Myocyte (in vitro differentiated cells): ENCODE results near the gene WTAP. TPM values are rescaled to one million over a fixed set of nuclear protein-coding genes. Genes with fewer than 3 reads are reported as not detected.

ENCODE experiments used
- DNase-seq: peaks from one replicate; pipeline ENCODE4 v3.0.0-alpha.2; 2012; ENCODE audit warnings: low read depth
- total RNA-seq: library from RNA; depleted of rRNA; stranded (reverse); fragments of >200 nt; gene quantifications from 2 replicates; pipeline ENCODE4 v1.2.3, GENCODE V29; 2014

The WTAP gene
- total RNA-seq, 1 donor from 2014 or later, result 64.8 TPM

- no peak for DNase-seq
Observed at GRCh38 chr6:159800141-159800865, 73.0 kb downstream of the WTAP start, which contains the start of gene PNLDC1. Gene PNLDC1 (plus strand): TSS chr6:159800276. CDS start chr6:159800308, 32 bp downstream.

- no peak for DNase-seq
Observed at GRCh38 chr6:159801935-159802334, 74.6 kb downstream of the WTAP start.

- no peak for DNase-seq
Observed at GRCh38 chr6:159804504-159804903, 77.2 kb downstream of the WTAP start.

DNA sequence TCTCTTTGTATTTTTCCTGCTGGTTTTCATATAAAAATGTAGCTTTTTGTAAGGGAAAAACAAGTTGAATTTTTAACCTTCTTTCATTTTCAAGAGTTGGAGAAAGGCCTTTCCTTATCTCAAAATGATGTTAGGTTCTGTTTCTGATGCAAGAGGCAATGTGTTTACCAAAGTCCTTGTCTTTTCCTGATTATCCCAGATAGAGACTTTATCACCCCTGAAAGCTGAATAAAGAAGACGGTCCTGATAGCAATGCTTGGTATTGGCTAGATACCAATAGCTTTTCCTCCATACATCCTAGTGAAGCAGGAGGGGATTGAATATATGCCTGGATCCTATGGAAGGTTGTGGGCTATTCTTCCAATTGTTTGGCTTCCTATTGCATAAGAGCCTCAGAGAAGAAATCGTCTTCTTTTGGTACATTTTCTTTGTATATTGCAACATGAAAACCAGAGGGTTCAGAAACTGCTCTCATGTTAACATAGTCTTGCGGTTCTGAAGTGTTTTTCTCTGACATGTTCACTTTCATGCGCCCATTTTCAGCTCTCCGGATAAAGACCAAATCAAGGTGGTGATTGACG lies 78.2 kb downstream of the WTAP start:
- no peak for DNase-seq

Other genes with a start within 250 kb of the WTAP start
- gene SOD2, start 34.3 kb upstream of the WTAP start, total RNA-seq, result 177 and 208 TPM in 2 replicates
- 13.9 and 27.0 TPM in 2 replicates for gene ACAT2, start 34.5 kb downstream of the WTAP start, total RNA-seq
- gene TCP1, start 62.1 kb downstream of the WTAP start, total RNA-seq, result 224 and 282 TPM in 2 replicates
- gene MRPL18, start 63.0 kb downstream of the WTAP start, total RNA-seq, result 78.3 and 106 TPM in 2 replicates
- gene PNLDC1, start 72.8 kb downstream of the WTAP start, total RNA-seq, result not detected in 2 replicates
- under 0.01 TPM in 1 of 2 replicates, not detected in the other for gene MAS1, start 163.5 kb downstream of the WTAP start, total RNA-seq
- gene IGF2R, start 241.6 kb downstream of the WTAP start, total RNA-seq, result 81.3 and 85.3 TPM in 2 replicates